ENCODE measurements around the gene CISD3. TPM values are rescaled to one million over a fixed set of nuclear protein-coding genes. Genes with fewer than 3 reads are reported as not detected.

CISD3 gene
- total and polyA plus RNA-seq, 2 donors (not counting 1 experiment from before 2014, with no cell fraction given) = 5.0 to 11.3 TPM

DNA sequence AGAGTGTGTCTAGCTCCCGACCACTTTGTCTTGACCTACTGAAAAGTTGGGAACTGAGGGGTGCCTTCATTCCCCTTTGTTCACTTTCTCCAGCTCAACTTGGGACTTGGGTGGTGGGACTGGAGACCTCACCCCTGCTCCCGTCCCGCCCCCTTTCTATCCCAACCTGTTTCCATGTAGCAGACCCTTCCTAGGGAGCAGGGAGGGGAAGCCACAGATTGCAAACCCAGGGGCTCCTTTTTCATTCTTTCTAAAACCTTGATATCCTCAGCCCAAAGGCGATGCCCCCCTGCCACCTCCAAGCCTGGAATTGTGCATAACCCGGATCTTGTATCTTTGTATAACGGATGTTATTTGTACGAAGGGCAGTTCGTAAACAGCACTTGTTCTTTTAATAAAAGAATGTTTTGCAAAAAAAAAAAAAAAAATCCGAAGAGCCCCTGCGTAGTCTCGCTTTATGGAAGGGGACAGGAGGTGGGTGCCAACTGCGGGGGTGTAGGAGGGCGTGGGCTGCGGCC is 714 bp upstream of the CISD3 start:
- H3K4me1 Mint-ChIP-seq = peaks cover 57% of the 10 kb centered on the region
- Histone ChIP-seq H3K9ac (ENCODE audit: low read length) (peak overlapping the region; percentile 68), H3K4me1 (ENCODE audit: control insufficient read depth in 2 of 2, insufficient read depth in 2 of 2, low read length in 2 of 2) (peaks cover 32 to 59% of the 10 kb centered on the region in 2 donors)

More for the DNA sequence above, 714 bp upstream of the CISD3 start:
- Histone ChIP-seq H3K36me3 (replicated peaks in 1 of 2; ENCODE audit: control extremely low read depth in 1 of 2, control insufficient read depth in 1 of 2, extremely low read depth in 1 of 2, insufficient read depth in 2 of 2, low read length in 1 of 2) (peaks cover 0 to 10% of the 10 kb centered on the region in 2 experiments), H4K20me1 (ENCODE audit: control insufficient read depth, insufficient read depth, low read length, poor library complexity, severe bottlenecking) (no peaks in the 10 kb centered on the region), H2AFZ (ENCODE audit: insufficient read depth, low read depth, low read length, poor library complexity, severe bottlenecking) (peak overlapping the region; percentile 59), H3K4me3 (ENCODE audit: control extremely low read depth in 1 of 5, extremely low read depth in 1 of 5, insufficient read depth in 1 of 5, low read depth in 2 of 5, low read length in 4 of 5) (peak overlapping the region; percentile 13 to 69 (median 55)), H3K79me2 (ENCODE audit: control insufficient read depth, insufficient read depth, low read length) (no peaks in the 10 kb centered on the region), H3K27ac (ENCODE audit: low read length in 2 of 2) (peak overlapping the region; percentile 8 to 48), H3K4me2 (replicated peaks; ENCODE audit: low read depth, low read length, poor library complexity, severe bottlenecking) (peak overlapping the region; percentile 93), H3K27me3 (replicated peaks in 1 of 4; ENCODE audit: control extremely low read depth in 1 of 4, control insufficient read depth in 3 of 4, insufficient read depth in 4 of 4, low read length in 3 of 4) (no peaks in the 10 kb centered on the region), H3K9me3 (ENCODE audit: control extremely low read depth in 1 of 3, control insufficient read depth in 2 of 3, insufficient read depth in 1 of 3, low read length in 2 of 3) (peaks cover 0 to 13% (median 0%) of the 10 kb centered on the region in 3 donors)
- TF ChIP-seq EZH2 (IDR thresholded peaks at IDR 0.05; ENCODE audit: borderline replicate concordance, insufficient read depth, low read depth, low read length, poor library complexity, severe bottlenecking) = no peak
- TF ChIP-seq CTCF (IDR thresholded peaks at IDR 0.05) = no peak
- POLR2A ChIA-PET = interaction anchor here (0.8 to 1.9 kb wide), 3 partner anchors 24 to 172 kb away, joined by 3 to 15 read pairs (median 9); partner anchors contain the start of gene MLLT6
- Mint-ChIP-seq H3K27ac (peak overlapping the region; percentile 68), H3K9me3 (ENCODE audit: insufficient read depth) (no peaks in the 10 kb centered on the region), H3K27me3 (no peaks in the 10 kb centered on the region), H3K4me3 (peak overlapping the region; percentile 76)
- 3% methylated on average over 6 of the region's 14 CpGs for WGBS (ENCODE audit: insufficient coverage)
- CTCF ChIA-PET = interaction anchor here (0.9 to 6.4 kb wide), 10 partner anchors 11 to 424 kb away, joined by 3 to 54 read pairs (median 4); partner anchors contain the start of gene EPOP
- intact Hi-C loops (cut with micrococcal nuclease) = no loop called here
- DNase-seq (no peak), ATAC-seq (ENCODE audit: low read depth) (no peak)
